Parathyroid adenoma (tissue), 2 donors: Measurements from ENCODE around the gene IGF1R.

Experiments
- H2AFZ ChIP-seq: fragments of 300-600 bp; sonication (generic); one replicate; pipeline ENCODE4 v1.7.0; 2017; ENCODE audit warnings: antibody characterized with exemption, mild to moderate bottlenecking
- H3K27ac ChIP-seq: fragments of 300-600 bp; sonication (generic); one replicate; pipeline ENCODE4 v1.7.0; 2017
- H3K27me3 ChIP-seq: fragments of 300-600 bp; sonication (generic); one replicate; pipeline ENCODE4 v1.7.0; 2017; ENCODE audit warnings: low read length; ENCODE audit not compliant: control insufficient read depth, insufficient read depth
- H3K36me3 ChIP-seq: fragments of 300-600 bp; sonication (generic); one replicate; pipeline ENCODE4 v1.7.0; 2017; ENCODE audit warnings: low read length; ENCODE audit not compliant: control insufficient read depth, insufficient read depth
- H3K4me1 ChIP-seq: fragments of 300-600 bp; sonication (generic); one replicate; pipeline ENCODE4 v1.7.0; 2017; ENCODE audit warnings: control low read depth
- H3K4me2 ChIP-seq: fragments of 300-600 bp; sonication (generic); one replicate; pipeline ENCODE4 v1.7.0; 2017; ENCODE audit warnings: low read length
- H3K4me3 ChIP-seq: fragments of 300-600 bp; sonication (generic); one replicate; pipeline ENCODE4 v1.7.0; 2017; ENCODE audit warnings: low read depth, low read length
- H3K79me2 ChIP-seq: fragments of 300-600 bp; sonication (generic); one replicate; pipeline ENCODE4 v1.7.0; 2017; ENCODE audit warnings: control low read depth
- H3K9ac ChIP-seq: fragments of 300-600 bp; sonication (generic); one replicate; pipeline ENCODE4 v1.7.0; 2017; ENCODE audit warnings: mild to moderate bottlenecking
- H3K9me3 ChIP-seq: fragments of 300-600 bp; sonication (generic); one replicate; pipeline ENCODE4 v1.7.0; 2017; ENCODE audit warnings: low read length; ENCODE audit not compliant: control insufficient read depth
- TF ChIP-seq, protein P1 (sequence below): fragments of 300-600 bp; sonication (generic); IDR thresholded peaks from one replicate; pipeline ENCODE4 v1.7.0; 2017; ENCODE audit warnings: antibody characterized with exemption, mild to moderate bottlenecking
- donor health status: primary hyperparathyroidism.

IGF1R gene

DNA sequence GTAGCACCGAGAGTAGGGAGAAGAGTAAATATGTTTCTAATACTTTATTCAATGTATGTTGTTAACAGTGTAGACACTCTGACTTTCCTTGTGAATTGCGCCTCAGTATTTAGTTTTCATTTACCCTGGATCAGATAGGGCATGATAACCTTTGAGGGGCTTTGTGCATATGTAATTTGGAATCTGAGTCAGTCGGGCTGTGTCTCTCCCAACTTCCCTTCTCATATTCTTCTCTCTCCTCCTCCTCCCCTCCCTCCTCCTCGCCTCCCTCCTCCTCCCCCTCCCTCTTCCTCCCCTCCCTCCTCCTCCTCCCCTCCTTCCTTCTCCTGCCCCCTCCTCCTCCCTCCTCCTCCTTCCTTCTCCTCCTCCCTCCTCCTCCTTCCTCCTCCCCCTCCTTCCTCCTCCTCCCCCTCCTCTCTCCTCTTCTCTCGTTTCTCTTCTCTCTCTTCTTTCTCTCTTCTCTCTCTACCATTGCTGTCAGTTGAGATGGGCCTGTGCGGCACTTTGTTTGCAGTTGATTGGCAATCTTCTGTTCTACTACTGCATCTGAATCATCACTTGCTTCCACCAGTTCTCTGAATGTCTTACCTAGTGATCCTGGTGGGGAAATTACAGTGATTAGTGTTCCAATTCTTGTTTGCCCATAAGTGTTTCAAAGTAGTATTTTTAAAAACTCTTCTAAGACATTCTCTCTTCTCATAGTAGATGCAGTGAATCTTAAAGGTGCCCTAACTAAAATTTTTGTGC is 197.0 kb downstream of the IGF1R start:
- Histone ChIP-seq H2AFZ (no peak overlapping the region), H3K4me1 (no peaks in the 10 kb centered on the region)

DNA sequence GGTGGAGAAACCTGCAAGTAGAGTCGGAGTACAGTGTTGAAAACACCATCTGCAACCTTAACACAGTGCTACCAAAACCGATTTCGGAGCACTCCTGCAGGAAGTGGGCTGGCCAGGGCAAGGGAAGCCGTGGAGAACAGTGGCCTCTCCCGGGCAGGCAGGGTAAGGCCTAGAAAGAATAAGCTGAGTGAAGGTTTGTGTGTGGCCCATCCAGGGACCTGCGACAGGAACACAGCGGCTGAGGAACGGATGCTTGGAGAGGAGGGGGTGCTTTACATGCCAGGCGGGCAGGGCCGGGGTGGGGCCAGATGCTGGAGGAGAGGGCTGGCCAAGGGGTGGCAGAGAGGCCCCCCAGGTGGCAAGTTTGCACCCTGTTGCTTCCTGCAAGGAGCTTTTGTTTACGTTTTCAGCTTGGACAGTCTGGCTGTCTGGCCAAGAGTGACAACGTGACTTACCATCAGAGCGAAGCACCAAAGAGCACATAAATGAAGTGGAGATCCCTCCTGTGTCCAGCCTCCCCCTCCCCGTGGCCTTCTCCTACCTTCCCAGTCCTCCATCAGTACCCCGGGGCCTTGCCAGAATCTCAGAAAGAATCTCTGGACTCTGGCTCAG is 202.7 kb downstream of the IGF1R start:
- Histone ChIP-seq H3K36me3 (no peaks in the 10 kb centered on the region), H3K27me3 (no peaks in the 10 kb centered on the region), H3K27ac (peak overlapping the region; percentile 84), H3K4me3 (no peak overlapping the region), H2AFZ (peak overlapping the region; percentile 46), H3K9ac (no peak overlapping the region), H3K9me3 (no peaks in the 10 kb centered on the region), H3K79me2 (no peaks in the 10 kb centered on the region), H3K4me2 (no peak overlapping the region), H3K4me1 (peaks cover 8% of the 10 kb centered on the region)
- TF ChIP-seq, protein P1, sequence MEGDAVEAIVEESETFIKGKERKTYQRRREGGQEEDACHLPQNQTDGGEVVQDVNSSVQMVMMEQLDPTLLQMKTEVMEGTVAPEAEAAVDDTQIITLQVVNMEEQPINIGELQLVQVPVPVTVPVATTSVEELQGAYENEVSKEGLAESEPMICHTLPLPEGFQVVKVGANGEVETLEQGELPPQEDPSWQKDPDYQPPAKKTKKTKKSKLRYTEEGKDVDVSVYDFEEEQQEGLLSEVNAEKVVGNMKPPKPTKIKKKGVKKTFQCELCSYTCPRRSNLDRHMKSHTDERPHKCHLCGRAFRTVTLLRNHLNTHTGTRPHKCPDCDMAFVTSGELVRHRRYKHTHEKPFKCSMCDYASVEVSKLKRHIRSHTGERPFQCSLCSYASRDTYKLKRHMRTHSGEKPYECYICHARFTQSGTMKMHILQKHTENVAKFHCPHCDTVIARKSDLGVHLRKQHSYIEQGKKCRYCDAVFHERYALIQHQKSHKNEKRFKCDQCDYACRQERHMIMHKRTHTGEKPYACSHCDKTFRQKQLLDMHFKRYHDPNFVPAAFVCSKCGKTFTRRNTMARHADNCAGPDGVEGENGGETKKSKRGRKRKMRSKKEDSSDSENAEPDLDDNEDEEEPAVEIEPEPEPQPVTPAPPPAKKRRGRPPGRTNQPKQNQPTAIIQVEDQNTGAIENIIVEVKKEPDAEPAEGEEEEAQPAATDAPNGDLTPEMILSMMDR = peak; percentile 67

More for the DNA sequence above, 197.0 kb downstream of the IGF1R start:
- H3K9ac ChIP-seq = no peak overlapping the region
- H3K27ac ChIP-seq = no peak overlapping the region
- no peaks in the 10 kb centered on the region for H3K36me3 ChIP-seq
- no peaks in the 10 kb centered on the region for H3K27me3 ChIP-seq
- no peak overlapping the region for H3K4me2 ChIP-seq
- H3K79me2 ChIP-seq = no peaks in the 10 kb centered on the region
- no peaks in the 10 kb centered on the region for H3K9me3 ChIP-seq
- H3K4me3 ChIP-seq = no peak overlapping the region
- TF ChIP-seq, protein P1 = no peak

DNA sequence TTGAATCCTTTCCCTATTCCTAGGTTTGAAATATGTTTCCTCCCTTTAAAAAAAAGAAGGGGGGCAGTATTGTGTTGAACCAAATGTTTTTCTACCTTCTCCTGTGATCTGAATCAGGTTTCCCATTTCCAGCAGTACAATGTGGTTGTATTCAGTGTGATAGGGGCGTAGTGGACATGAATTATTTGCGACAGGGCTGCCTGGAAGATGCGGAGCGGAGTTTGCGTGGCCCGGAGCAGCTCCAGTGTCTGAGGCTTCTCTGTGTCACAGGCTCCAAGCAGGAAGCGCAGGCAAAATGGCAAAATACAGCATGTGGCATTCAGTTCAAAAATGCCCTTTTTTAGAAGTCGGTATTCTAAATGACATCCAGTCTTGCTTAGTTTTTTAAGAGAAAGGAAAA is 204.8 kb downstream of the IGF1R start:
- Histone ChIP-seq H3K4me1 (peaks cover 8% of the 10 kb centered on the region), H3K9ac (no peak overlapping the region), H3K79me2 (no peaks in the 10 kb centered on the region), H3K4me3 (peak overlapping the region; percentile 58), H2AFZ (peak overlapping the region; percentile 39), H3K4me2 (peak overlapping the region; percentile 77), H3K9me3 (no peaks in the 10 kb centered on the region), H3K27ac (peak overlapping the region; percentile 84), H3K27me3 (no peaks in the 10 kb centered on the region), H3K36me3 (no peaks in the 10 kb centered on the region)
- TF ChIP-seq, protein P1 = no peak

DNA sequence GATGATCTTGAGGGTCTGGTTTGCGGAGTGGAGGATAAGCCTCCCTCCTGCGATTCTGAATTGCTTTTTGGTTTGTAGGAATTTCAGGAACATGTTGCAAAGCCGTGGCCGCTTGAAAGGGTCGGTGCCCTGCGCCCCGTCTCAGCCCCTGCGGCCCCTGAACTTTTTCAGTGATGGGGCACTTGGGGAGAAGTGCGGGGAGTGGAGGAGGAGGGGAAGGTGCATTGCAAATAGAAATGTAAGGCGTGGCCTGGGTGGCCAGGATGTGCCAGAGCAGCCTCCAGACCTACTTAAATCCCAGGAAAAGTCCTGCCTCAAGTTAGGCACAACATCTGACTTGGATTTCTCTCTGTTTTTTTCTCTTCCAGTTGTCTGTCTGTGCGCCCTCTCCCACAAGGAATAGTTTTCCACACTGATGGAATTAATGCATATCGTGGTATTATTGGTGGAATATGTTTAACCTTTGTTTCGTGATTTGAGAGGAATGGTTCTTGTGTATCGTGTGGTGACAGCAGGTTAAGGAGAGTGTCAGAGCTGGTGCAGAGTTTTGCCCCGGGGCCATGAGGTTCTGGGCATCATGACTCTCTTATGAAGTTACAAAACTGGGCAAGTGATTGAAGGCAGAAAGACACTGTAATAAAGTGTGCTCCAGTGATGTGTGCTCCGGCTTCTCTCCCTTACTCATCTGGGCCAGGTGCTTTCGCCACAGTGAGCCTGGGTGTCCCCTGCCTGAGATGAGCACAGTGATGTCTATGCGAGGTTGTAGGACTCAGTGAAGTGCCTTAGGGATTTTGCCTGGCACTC is 205.5 kb downstream of the IGF1R start:
- Histone ChIP-seq H3K36me3 (no peaks in the 10 kb centered on the region), H3K4me1 (peaks cover 8% of the 10 kb centered on the region), H3K9me3 (no peaks in the 10 kb centered on the region), H3K4me3 (peak overlapping the region; percentile 58), H3K27me3 (no peaks in the 10 kb centered on the region), H2AFZ (peak overlapping the region; percentile 39), H3K79me2 (no peaks in the 10 kb centered on the region), H3K27ac (peak overlapping the region; percentile 84), H3K4me2 (no peak overlapping the region), H3K9ac (no peak overlapping the region)
- TF ChIP-seq, protein P1 = no peak
